Loucy (cell line): Measurements from ENCODE around the gene RAMACL.

Source experiments
- H2AFZ ChIP-seq: fragments of 200-600 bp; sonication (generic); 2 replicates; pipeline ENCODE4 v1.6.0; 2016; ENCODE audit warnings: antibody characterized with exemption, mild to moderate bottlenecking, low read length, moderate library complexity
- H3F3A ChIP-seq: fragments of 200-600 bp; 2 replicates; pipeline ENCODE4 v1.6.0; 2016; ENCODE audit warnings: antibody characterized with exemption, low read depth, mild to moderate bottlenecking
- H3K27me3 ChIP-seq: fragments of 200-600 bp; sonication (generic); 2 replicates; pipeline ENCODE4 v1.6.1; 2014; ENCODE audit warnings: low read length, mild to moderate bottlenecking; ENCODE audit not compliant: insufficient read depth, poor library complexity, severe bottlenecking
- H3K36me3 ChIP-seq: fragments of 200-600 bp; sonication (generic); 2 replicates; pipeline ENCODE4 v1.6.1; 2016; ENCODE audit warnings: low read length; ENCODE audit not compliant: insufficient read depth
- H3K4me1 ChIP-seq: fragments of 200-600 bp; sonication (generic); 2 replicates; pipeline ENCODE4 v1.5.1; 2014; ENCODE audit warnings: low read length, mild to moderate bottlenecking; ENCODE audit not compliant: insufficient read depth, poor library complexity, severe bottlenecking
- H3K4me2 ChIP-seq: fragments of 200-600 bp; sonication (generic); 2 replicates; pipeline ENCODE4 v1.6.0; 2014; ENCODE audit warnings: antibody characterized with exemption, low read length, low read depth, mild to moderate bottlenecking; ENCODE audit not compliant: poor library complexity, severe bottlenecking
- H3K4me3 ChIP-seq: fragments of 200-600 bp; sonication (generic); 2 replicates; pipeline ENCODE4 v1.5.1; 2014; ENCODE audit warnings: low read length, mild to moderate bottlenecking, mixed read lengths; ENCODE audit not compliant: poor library complexity, severe bottlenecking
- H3K79me2 ChIP-seq: fragments of 200-600 bp; sonication (generic); 2 replicates; pipeline ENCODE4 v1.6.1; 2014; ENCODE audit warnings: low read length; ENCODE audit not compliant: insufficient read depth
- H3K9ac ChIP-seq: fragments of 200-600 bp; sonication (generic); 2 replicates; pipeline ENCODE4 v1.6.0; 2014; ENCODE audit warnings: mild to moderate bottlenecking, low read depth, low read length, moderate library complexity; ENCODE audit not compliant: poor library complexity, severe bottlenecking
- H3K9me2 ChIP-seq: fragments of 200-600 bp; sonication (generic); replicated peaks from 2 replicates; pipeline ENCODE4 v1.6.1; 2016; ENCODE audit warnings: low read depth, low read length, mixed read lengths
- H3K9me3 ChIP-seq: fragments of 200-600 bp; sonication (generic); 2 replicates; pipeline ENCODE4 v1.6.1; 2014; ENCODE audit warnings: mild to moderate bottlenecking, antibody characterized with exemption, low read length, low read depth; ENCODE audit not compliant: insufficient read depth
- H4K20me1 ChIP-seq: fragments of 200-600 bp; sonication (generic); 2 replicates; pipeline ENCODE4 v1.6.0; 2014; ENCODE audit warnings: antibody characterized with exemption, low read length, mild to moderate bottlenecking; ENCODE audit not compliant: insufficient read depth, poor library complexity, severe bottlenecking
- EZH2phosphoT487 ChIP-seq: fragments of 200-600 bp; IDR thresholded peaks from 2 replicates; pipeline ENCODE4 v1.6.1; 2018; ENCODE audit warnings: antibody characterized with exemption, mild to moderate bottlenecking, moderate library complexity, borderline replicate concordance
- TF ChIP-seq, protein P1 (sequence below): fragments of 200-600 bp; sonication (generic); conservative IDR thresholded peaks from 2 replicates; pipeline ENCODE4 v1.5.1; 2014; ENCODE audit warnings: mild to moderate bottlenecking, antibody characterized with exemption, low read length

The RAMACL gene

DNA sequence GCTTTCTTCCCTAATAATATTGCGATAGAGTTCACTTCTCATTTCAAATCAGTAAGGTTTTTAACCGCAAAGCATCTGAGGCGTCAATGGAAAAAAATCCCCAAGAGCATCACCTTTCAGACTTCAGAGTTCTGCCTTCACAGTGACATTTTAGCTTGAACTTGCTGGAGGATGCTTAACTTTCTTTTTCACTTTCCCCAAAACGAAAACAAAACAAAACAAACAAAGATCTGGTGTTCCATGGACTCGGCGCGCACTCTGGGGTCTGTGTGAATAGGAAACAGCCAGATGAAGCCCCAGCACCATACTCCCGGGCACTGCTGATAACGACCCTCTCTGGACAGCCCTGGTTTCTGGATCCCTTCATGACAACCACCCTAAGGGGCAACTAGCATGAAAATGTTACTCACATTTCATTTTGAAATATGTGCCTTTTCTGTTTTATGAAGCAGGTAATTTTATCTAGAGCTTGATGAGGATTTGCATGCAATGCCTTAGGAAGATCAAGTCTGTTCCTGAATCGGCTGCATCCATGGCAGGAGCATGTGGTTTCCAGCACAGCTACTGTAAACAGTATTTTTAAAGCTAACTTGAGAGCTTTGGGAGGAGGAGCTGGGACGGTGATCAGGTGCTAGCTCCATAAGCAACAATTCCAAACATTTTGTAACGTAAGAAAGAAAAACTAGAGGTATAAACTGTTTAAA lies 44.5 kb downstream of the RAMACL start:
- no peaks in the 10 kb centered on the region for H3F3A ChIP-seq
- H3K9me2 ChIP-seq, result no peaks in the 10 kb centered on the region
- H3K4me2 ChIP-seq, result no peak overlapping the region
- H3K27me3 ChIP-seq, result no peaks in the 10 kb centered on the region
- TF ChIP-seq, protein P1, sequence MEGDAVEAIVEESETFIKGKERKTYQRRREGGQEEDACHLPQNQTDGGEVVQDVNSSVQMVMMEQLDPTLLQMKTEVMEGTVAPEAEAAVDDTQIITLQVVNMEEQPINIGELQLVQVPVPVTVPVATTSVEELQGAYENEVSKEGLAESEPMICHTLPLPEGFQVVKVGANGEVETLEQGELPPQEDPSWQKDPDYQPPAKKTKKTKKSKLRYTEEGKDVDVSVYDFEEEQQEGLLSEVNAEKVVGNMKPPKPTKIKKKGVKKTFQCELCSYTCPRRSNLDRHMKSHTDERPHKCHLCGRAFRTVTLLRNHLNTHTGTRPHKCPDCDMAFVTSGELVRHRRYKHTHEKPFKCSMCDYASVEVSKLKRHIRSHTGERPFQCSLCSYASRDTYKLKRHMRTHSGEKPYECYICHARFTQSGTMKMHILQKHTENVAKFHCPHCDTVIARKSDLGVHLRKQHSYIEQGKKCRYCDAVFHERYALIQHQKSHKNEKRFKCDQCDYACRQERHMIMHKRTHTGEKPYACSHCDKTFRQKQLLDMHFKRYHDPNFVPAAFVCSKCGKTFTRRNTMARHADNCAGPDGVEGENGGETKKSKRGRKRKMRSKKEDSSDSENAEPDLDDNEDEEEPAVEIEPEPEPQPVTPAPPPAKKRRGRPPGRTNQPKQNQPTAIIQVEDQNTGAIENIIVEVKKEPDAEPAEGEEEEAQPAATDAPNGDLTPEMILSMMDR, result no peak
- TF ChIP-seq EZH2phosphoT487, result no peak
- H2AFZ ChIP-seq, result no peak overlapping the region
- no peaks in the 10 kb centered on the region for H3K36me3 ChIP-seq
- no peak overlapping the region for H3K4me3 ChIP-seq
- H3K9me3 ChIP-seq, result no peaks in the 10 kb centered on the region
- H3K4me1 ChIP-seq, result peaks cover 9% of the 10 kb centered on the region
- no peak overlapping the region for H3K9ac ChIP-seq
- no peaks in the 10 kb centered on the region for H4K20me1 ChIP-seq
- no peaks in the 10 kb centered on the region for H3K79me2 ChIP-seq

DNA sequence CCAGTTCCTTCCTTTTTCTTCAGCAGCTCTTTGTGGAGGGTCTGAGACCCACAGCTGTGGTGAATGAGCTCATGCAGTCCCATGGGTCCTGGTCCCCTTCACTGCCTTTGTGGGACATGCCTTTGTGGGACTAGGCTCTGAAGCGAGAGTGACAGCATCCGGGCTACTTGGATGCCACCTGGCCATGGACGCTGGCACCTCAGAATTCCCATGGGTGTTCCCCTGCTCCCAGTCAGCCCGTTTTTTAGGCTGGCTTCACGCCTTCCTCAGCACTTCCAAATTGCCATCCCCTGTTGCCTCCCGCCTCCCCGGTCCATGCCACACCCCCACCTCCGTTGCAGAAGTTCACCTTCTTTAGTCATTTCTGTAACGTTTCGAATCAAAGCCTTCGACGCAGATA lies 45.1 kb downstream of the RAMACL start:
- no peaks in the 10 kb centered on the region for H3K9me3 ChIP-seq
- H3K27me3 ChIP-seq, result no peaks in the 10 kb centered on the region
- no peak overlapping the region for H3K4me2 ChIP-seq
- no peaks in the 10 kb centered on the region for H4K20me1 ChIP-seq
- TF ChIP-seq, protein P1, result no peak
- no peak for TF ChIP-seq EZH2phosphoT487
- H3F3A ChIP-seq, result no peaks in the 10 kb centered on the region
- no peaks in the 10 kb centered on the region for H3K9me2 ChIP-seq
- no peak overlapping the region for H3K9ac ChIP-seq
- no peak overlapping the region for H2AFZ ChIP-seq
- no peak overlapping the region for H3K4me3 ChIP-seq
- H3K36me3 ChIP-seq, result no peaks in the 10 kb centered on the region
- no peaks in the 10 kb centered on the region for H3K79me2 ChIP-seq
- peaks cover 9% of the 10 kb centered on the region for H3K4me1 ChIP-seq

DNA sequence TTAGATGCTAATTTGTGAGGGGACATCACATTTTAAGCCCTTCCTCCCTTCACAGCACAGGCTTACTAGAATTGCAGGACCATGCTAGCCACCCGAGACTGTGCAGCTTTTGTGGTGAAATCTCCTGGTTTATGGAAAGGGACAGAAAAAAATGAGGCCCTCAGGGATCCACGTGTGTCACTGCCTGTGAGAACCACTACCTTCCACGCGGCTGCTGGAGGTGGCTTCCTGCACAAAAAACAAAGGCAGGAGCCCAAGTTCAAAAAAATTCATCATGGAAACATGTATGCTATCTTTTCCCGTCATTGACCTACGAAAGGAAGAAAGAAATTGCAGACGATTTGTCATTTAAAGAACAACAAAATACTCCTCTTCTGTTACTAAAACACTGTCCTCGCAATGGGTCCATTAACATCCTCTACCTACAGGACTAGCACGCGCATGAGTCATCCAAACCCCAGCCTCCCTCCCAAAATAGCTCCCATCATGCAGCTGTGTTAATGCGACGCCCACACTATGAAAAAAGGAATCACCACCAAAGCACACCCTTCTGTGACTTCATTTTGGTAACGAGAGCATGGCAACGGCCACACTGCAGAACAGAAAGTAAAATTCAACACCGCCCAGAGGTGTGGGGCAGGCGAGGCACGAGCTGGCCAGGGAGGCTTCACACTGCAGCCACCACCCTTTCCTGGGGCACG lies 45.7 kb downstream of the RAMACL start:
- H3K9me3 ChIP-seq, result no peaks in the 10 kb centered on the region
- no peak overlapping the region for H3K4me3 ChIP-seq
- no peaks in the 10 kb centered on the region for H3K9me2 ChIP-seq
- no peak for TF ChIP-seq EZH2phosphoT487
- TF ChIP-seq, protein P1, result no peak
- no peak overlapping the region for H2AFZ ChIP-seq
- H3F3A ChIP-seq, result no peaks in the 10 kb centered on the region
- no peaks in the 10 kb centered on the region for H3K79me2 ChIP-seq
- no peak overlapping the region for H3K4me2 ChIP-seq
- no peaks in the 10 kb centered on the region for H3K36me3 ChIP-seq
- H3K27me3 ChIP-seq, result no peaks in the 10 kb centered on the region
- no peaks in the 10 kb centered on the region for H4K20me1 ChIP-seq
- H3K9ac ChIP-seq, result no peak overlapping the region
- H3K4me1 ChIP-seq, result peaks cover 9% of the 10 kb centered on the region
